Heart right ventricle (tissue), 16 donors: Measurements from ENCODE around the gene MTIF2. TPM values are rescaled to one million over a fixed set of nuclear protein-coding genes. Genes with fewer than 3 reads are reported as not detected.
A peak's percentile ranks its signal among the peaks of the same experiment; 100 is the strongest.

Source experiments
- ATAC-seq, 8 donors: fragments of 200-7000 bp; cut with Tn5 transposase; one replicate each; pipeline ENCODE4 v1.9.1; 2020; ENCODE audit warnings: mild to moderate bottlenecking in 8 of 8, moderate library complexity in 8 of 8, moderate number of reproducible peaks in 1 of 8
- DNase-seq, 2 donors: peaks; one replicate each; pipeline ENCODE4 v3.0.0-alpha.2; 2020
- H3K27ac ChIP-seq, 10 donors: fragments of 200-600 bp; sonication (generic) in 2 of 10; one replicate each; pipeline versions ENCODE4 v1.5.0 to v1.8.0; 2020 to 2022; ENCODE audit warnings: mild to moderate bottlenecking in 3 of 10
- H3K27me3 ChIP-seq, 7 donors: fragments of 200-600 bp; one replicate each; pipeline ENCODE4 v1.8.0; 2021 to 2022; ENCODE audit warnings: mild to moderate bottlenecking in 2 of 7
- H3K36me3 ChIP-seq, 9 donors: fragments of 200-600 bp; sonication (generic) in 1 of 9; one replicate each; pipeline versions ENCODE4 v1.5.0 to v1.8.0; 2020 to 2022; ENCODE audit warnings: mild to moderate bottlenecking in 2 of 9
- H3K4me1 ChIP-seq, 9 donors: fragments of 200-600 bp; sonication (generic) in 1 of 9; one replicate each; pipeline versions ENCODE4 v1.5.0 to v1.8.0; 2020 to 2022; ENCODE audit warnings: mild to moderate bottlenecking in 4 of 9
- H3K4me3 ChIP-seq, 10 donors: fragments of 200-600 bp; sonication (generic) in 2 of 10; one replicate each; pipeline versions ENCODE4 v1.5.0 to v1.8.0; 2020 to 2022; ENCODE audit warnings: mild to moderate bottlenecking in 7 of 10, moderate library complexity in 2 of 10
- H3K9me3 ChIP-seq, 11 donors: fragments of 200-600 bp in 10 of 11; sonication (generic) in 2 of 11; one replicate each; pipeline versions ENCODE4 v1.5.0 to v1.8.0; 2013 to 2022; ENCODE audit warnings: mild to moderate bottlenecking in 2 of 11, control low read depth in 1 of 11, moderate library complexity in 1 of 11
- CTCF ChIP-seq, 9 donors: fragments of 200-600 bp; sonication (generic) in 2 of 9; IDR thresholded peaks; one replicate each; pipeline versions ENCODE4 v1.5.0 to v1.8.0; 2021 to 2022; ENCODE audit warnings: antibody characterized with exemption in 9 of 9, mild to moderate bottlenecking in 5 of 9, moderate library complexity in 1 of 9
- WGBS, 2 donors: extraction: QIAGEN DNeasy Blood & Tissue Kit; methylation state at CpG; one replicate each; pipeline ENCODE4 v1.1.7; 2013; ENCODE audit warnings: inconsistent platforms in 1 of 2; 5-methylcytosine and 5-hydroxymethylcytosine counted together
- intact Hi-C, 10 donors: fragments of 100-400 bp; cut with DNase I; formaldehyde crosslinking; loops; one replicate each; pipeline versions ENCODE4 v1.11.1 to v1.14.2; 2022
- polyA plus RNA-seq, 2 donors: library from polyadenylated mRNA; stranded (reverse); fragments of 200-250 nt; gene quantifications; one replicate each; pipeline ENCODE4 v1.2.3, GENCODE V29; 2013
- total RNA-seq, 10 donors: library from RNA; stranded (reverse); fragmentation: NEBNext Ultra II Directional in 3 of 10; extraction: Animal tissue kit (Norgen Biotek cat#: 25700) in 3 of 10; gene quantifications; one replicate each; pipeline versions ENCODE4 v1.2.1 to v1.2.4, GENCODE V29; 2021 to 2023
- donor health status: Arrhythmogenic right ventricular cardiomyopathy.
- donor health status: ischemic (EF 13 %, LVEDD 7.1; RV severe dilation, severe dysfunction).
- donor health status: healthy with polysubstance abuse.
- donor health status: DM: no; HTN: yes; CAD: no.
- donor health status: DM: no; HTN: no; CAD: no.
- donor health status: ischemic (EF 25% LVEDD 6.9; RV normal size, moderate dysfunction).
- donor health status: ischemic (EF 25% LVEDD 5.7; RV mildly dilated, moderate dysfunction).
- donor health status: healthy.
- donor health status: DM: yes; HTN: yes; CAD: no.
- donor health status: Ischemic cardiomyopathy.
- donor health status: ischemic (EF 35%, LVEDD 5.7; RV mildly dilated, moderate dysfunction).
- donor health status: nonischemic (EF 11% LVEDD 7.7; RV severe dilation, severe dysfunction).
- donor health status: DM: yes; HTN: yes; CAD: no.
- donor health status: PGD.
- donor health status: ischemic (EF 29% LVEDD 5.4; RV normal size, mild dysfunction).
- donor health status: nonischemic (EF 23%, LVEDD 6.1; RV moderate dilation, normal function).

Gene MTIF2
- total and polyA plus RNA-seq, 12 donors, result 26.2 to 59.3 (median 49.2) TPM

GRCh38 chr2:55302241-55302640 is 33.2 kb upstream of the MTIF2 start:
- no peak overlapping the region for H3K4me3 ChIP-seq
- no peaks in the 10 kb centered on the region for H3K27me3 ChIP-seq
- intact Hi-C loops, result no loop called here
- peaks cover 0 to 90% (median 3%) of the 10 kb centered on the region in 9 donors for H3K36me3 ChIP-seq
- WGBS, 2 donors, result 96 to 99% methylated on average over 3 of the region's 3 CpGs
- no peaks in the 10 kb centered on the region for H3K9me3 ChIP-seq
- DNase-seq (no peak), ATAC-seq (no peak)
- H3K27ac ChIP-seq, result no peak overlapping the region
- no peak for TF ChIP-seq CTCF (IDR thresholded peaks at IDR 0.05)
- no peaks in the 10 kb centered on the region for H3K4me1 ChIP-seq

GRCh38 chr2:55301277-55301676 is 32.2 kb upstream of the MTIF2 start:
- H3K4me1 ChIP-seq, result peaks cover 0 to 6% (median 0%) of the 10 kb centered on the region in 9 donors
- no peaks in the 10 kb centered on the region for H3K27me3 ChIP-seq
- WGBS, 2 donors, result 97 to 98% methylated on average over 1 of the region's 1 CpG
- intact Hi-C loops, result no loop called here
- no peak for TF ChIP-seq CTCF (IDR thresholded peaks at IDR 0.05)
- H3K36me3 ChIP-seq, result peaks cover 0 to 86% (median 3%) of the 10 kb centered on the region in 9 donors
- no peak overlapping the region for H3K27ac ChIP-seq
- DNase-seq (no peak), ATAC-seq (no peak)
- H3K4me3 ChIP-seq, result no peak overlapping the region
- H3K9me3 ChIP-seq, result no peaks in the 10 kb centered on the region

- peak overlapping the region in 1 of 10 donors; percentile 13 for H3K27ac ChIP-seq
- DNase-seq (no peak), ATAC-seq (no peak)
- no peaks in the 10 kb centered on the region for H3K27me3 ChIP-seq
- no peak for TF ChIP-seq CTCF (IDR thresholded peaks at IDR 0.05)
- H3K9me3 ChIP-seq, result no peaks in the 10 kb centered on the region
- H3K4me3 ChIP-seq, result no peak overlapping the region
- H3K4me1 ChIP-seq, result peaks cover 0 to 25% (median 15%) of the 10 kb centered on the region in 9 donors
- intact Hi-C loops, result no loop called here
- H3K36me3 ChIP-seq, result peaks cover 0 to 62% (median 6%) of the 10 kb centered on the region in 9 donors
Measured at GRCh38 chr2:55296393-55296792, 27.4 kb upstream of the MTIF2 start.

GRCh38 chr2:55283083-55283482 is 14.1 kb upstream of the MTIF2 start:
- Histone ChIP-seq H3K27me3 (peaks cover 0 to 9% (median 0%) of the 10 kb centered on the region in 7 donors), H3K9me3 (no peaks in the 10 kb centered on the region), H3K27ac (peak overlapping the region in 6 of 10 donors; percentile 93 to 98 (median 96)), H3K36me3 (peaks cover 0 to 10% (median 0%) of the 10 kb centered on the region in 9 donors), H3K4me3 (peak overlapping the region in 7 of 10 donors; percentile 54 to 96 (median 78)), H3K4me1 (peaks cover 0 to 37% (median 24%) of the 10 kb centered on the region in 9 donors)
- ATAC-seq, result no peak
- WGBS, 2 donors, result 97 to 98% methylated on average over 12 of the region's 12 CpGs
- intact Hi-C loops, result loop anchor here in 4 of 10 donors (5.0 to 10.0 kb wide), 3 partner anchors 132 to 142 kb away; partner anchors contain the start of gene CCDC88A (in 2 of the 4)
- TF ChIP-seq CTCF (IDR thresholded peaks at IDR 0.05), result no peak
- no peak for DNase-seq
